ENCODE data around the gene SLC13A2.

GRCh38 chr17:28446716-28447395 is 26.6 kb upstream of the SLC13A2 start:
- TF ChIP-seq CTCF (IDR thresholded peaks at IDR 0.05) = no peak
- TF ChIP-seq POLR2A (IDR thresholded peaks at IDR 0.05) = no peak

Data from uterus (tissue), 2 donors.